Tongue (tissue), 2 donors: ENCODE results near the gene KIAA1958. TPM values are rescaled to one million over a fixed set of nuclear protein-coding genes. Genes with fewer than 3 reads are reported as not detected.
"Not testable (repeated sequence)": the region's sequence is repeated elsewhere in the genome, so short reads cannot be mapped to it uniquely, and the experiment has no call there.

Source experiments
- DNase-seq: peaks from one replicate; pipeline ENCODE4 v3.0.0-alpha.2; 2015
- total RNA-seq: library from RNA; depleted of rRNA; stranded (reverse); fragments of >200 nt; gene quantifications from one replicate; pipeline ENCODE4 v1.2.3, GENCODE V29; 2014

Gene KIAA1958
- total RNA-seq, 1 donor from 2014 or later = 5.8 TPM

- DNase-seq = no peak
Observed at GRCh38 chr9:112555844-112556482, 69.3 kb downstream of the KIAA1958 start.

GRCh38 chr9:112556497-112557442 lies 70.1 kb downstream of the KIAA1958 start:
- no peak for DNase-seq

GRCh38 chr9:112558476-112558875 lies 71.8 kb downstream of the KIAA1958 start:
- no peak for DNase-seq

GRCh38 chr9:112558978-112559377 lies 72.4 kb downstream of the KIAA1958 start:
- DNase-seq = no peak

- DNase-seq = no peak
Observed at GRCh38 chr9:112559629-112560413, 73.2 kb downstream of the KIAA1958 start.

GRCh38 chr9:112562235-112562958 lies 75.8 kb downstream of the KIAA1958 start:
- DNase-seq = no peak

- DNase-seq = no peak
Observed at GRCh38 chr9:112569186-112569585, 82.6 kb downstream of the KIAA1958 start.

GRCh38 chr9:112570671-112571167 lies 84.1 kb downstream of the KIAA1958 start:
- no peak for DNase-seq

GRCh38 chr9:112571624-112572355 lies 85.2 kb downstream of the KIAA1958 start:
- DNase-seq = no peak

- no peak for DNase-seq
Observed at GRCh38 chr9:112572416-112572815, 85.8 kb downstream of the KIAA1958 start.

- DNase-seq = no peak
Observed at GRCh38 chr9:112574008-112574407, 87.4 kb downstream of the KIAA1958 start.

GRCh38 chr9:112575107-112575506 lies 88.5 kb downstream of the KIAA1958 start:
- no peak for DNase-seq

GRCh38 chr9:112581469-112582176 lies 95.0 kb downstream of the KIAA1958 start:
- no peak for DNase-seq

GRCh38 chr9:112582371-112583262 lies 96.0 kb downstream of the KIAA1958 start:
- DNase-seq = no peak

GRCh38 chr9:112586599-112587155 lies 100.0 kb downstream of the KIAA1958 start:
- DNase-seq = no peak

GRCh38 chr9:112591875-112592274 lies 105.2 kb downstream of the KIAA1958 start:
- DNase-seq = not testable (repeated sequence)

GRCh38 chr9:112599732-112600131 lies 113.1 kb downstream of the KIAA1958 start:
- DNase-seq = no peak

- DNase-seq = no peak
Observed at GRCh38 chr9:112601636-112602035, 115.0 kb downstream of the KIAA1958 start.

- no peak for DNase-seq
Observed at GRCh38 chr9:112604790-112605189, 118.2 kb downstream of the KIAA1958 start.
